Pancreas (tissue), 10 donors: ENCODE data around the gene SLC25A1. TPM values are rescaled to one million over a fixed set of nuclear protein-coding genes. Genes with fewer than 3 reads are reported as not detected.

Experiments used
- ATAC-seq, 4 donors: fragments of 200-7000 bp; cut with Tn5 transposase; one replicate each; pipeline versions ENCODE4 v1.8.0 to v1.9.1; 2020; ENCODE audit warnings: mild to moderate bottlenecking in 4 of 4, moderate library complexity in 4 of 4
- DNase-seq, 6 donors: peaks; one replicate each; pipeline ENCODE4 v3.0.0-alpha.2; 2020
- FAIRE-seq: peaks from 2 replicates; lab custom pipeline; 2012; peaks lifted over from hg19 to GRCh38; lab: Jason Lieb, UNC
- H3K27ac ChIP-seq, 4 donors: fragments of 200-600 bp; sonication (generic); 1 replicate in 3 of 4; 2 replicates in 1 of 4; pipeline versions ENCODE4 v1.5.0 to v1.8.0; 2020
- H3K27me3 ChIP-seq, 4 donors: fragments of 200-600 bp; one replicate each; pipeline ENCODE4 v1.8.0; 2021
- H3K36me3 ChIP-seq, 3 donors: fragments of 200-600 bp; sonication (generic) in 1 of 3; one replicate each; pipeline versions ENCODE4 v1.5.0 to v1.8.0; 2020 to 2021
- H3K4me1 ChIP-seq, 3 donors: fragments of 200-600 bp; one replicate each; pipeline ENCODE4 v1.8.0; 2021
- H3K4me3 ChIP-seq, 4 donors: fragments of 200-600 bp; sonication (generic) in 2 of 4; one replicate each; pipeline versions ENCODE4 v1.5.0 to v1.8.0; 2020 to 2021
- H3K9me3 ChIP-seq, 4 donors: fragments of 200-600 bp; one replicate each; pipeline ENCODE4 v1.8.0; 2021
- WGBS, 2 donors: extraction: QIAGEN DNeasy Blood & Tissue Kit; methylation state at CpG; one replicate each; pipeline ENCODE4 v1.1.7; 2013; 5-methylcytosine and 5-hydroxymethylcytosine counted together
- intact Hi-C, 3 donors: fragments of 100-400 bp; cut with DNase I; formaldehyde crosslinking; loops; one replicate each; pipeline versions ENCODE4 v1.11.1 to v1.14.2; 2022
- polyA plus RNA-seq, 2 donors: library from polyadenylated mRNA; stranded (reverse); fragments of 200-250 nt; gene quantifications; one replicate each; pipeline ENCODE4 v1.2.3, GENCODE V29; 2013
- total RNA-seq, 6 donors: library from RNA; stranded (reverse); fragmentation: NEBNext Ultra II Directional in 4 of 6; extraction: Animal tissue kit (Norgen Biotek cat#: 25700) in 4 of 6; gene quantifications; one replicate each; pipeline versions ENCODE4 v1.2.1 to v1.2.4, GENCODE V29; 2021 to 2023
- TF ChIP-seq, protein P1 (sequence below), 4 donors: fragments of 200-600 bp; sonication (generic) in 3 of 4; IDR thresholded peaks; one replicate each; pipeline versions ENCODE4 v1.5.0 to v1.8.0; 2021; ENCODE audit warnings: antibody characterized with exemption in 4 of 4
- donor health status: healthy with polysubstance abuse.
- donor health status: DM: no; HTN: no; CAD: no; lungs with moderate emphysema.
- donor health status: DM: no; HTN: no; CAD: no.
- donor health status: control.
- donor health status: control.
- donor health status: Bipolar disorder and iron deficiency.
- donor health status: DM: yes; HTN: yes; CAD: no.
- donor health status: DM: no; HTN: no; CAD: no.
- donor health status: DM: no; HTN: no; CAD: no.
- donor health status: DM: yes; HTN: yes; CAD: no.

SLC25A1 gene
- total and polyA plus RNA-seq, 8 donors = 29.3 to 43.9 (median 35.9) TPM

DNA sequence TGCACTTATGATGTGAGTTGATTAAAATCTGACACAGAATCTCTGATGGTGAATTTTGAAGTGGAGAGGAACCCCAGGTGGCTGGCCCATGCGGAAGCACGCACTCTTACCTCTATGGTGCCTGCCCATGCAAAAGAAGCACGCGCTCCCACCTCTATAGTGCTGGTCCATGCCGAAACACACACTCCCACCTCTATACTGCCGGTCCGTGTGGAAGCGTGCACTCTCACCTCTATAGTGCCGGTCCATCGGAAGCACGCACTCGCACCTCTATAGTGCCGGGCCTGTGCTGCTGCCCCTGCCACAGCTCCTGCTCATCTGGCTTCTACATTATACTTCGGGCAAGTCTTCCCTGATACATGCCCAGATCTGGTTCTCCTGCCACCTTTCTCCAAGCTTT, 36.8 kb upstream of the SLC25A1 start:
- H3K4me3 ChIP-seq = no peak overlapping the region
- H3K36me3 ChIP-seq = no peaks in the 10 kb centered on the region
- ATAC-seq (no peak), FAIRE-seq (no peak), DNase-seq (no peak)
- no peaks in the 10 kb centered on the region for H3K27me3 ChIP-seq
- 91 to 95% methylated on average over 14 of the region's 14 CpGs for WGBS, 2 donors
- intact Hi-C loops = no loop called here
- H3K4me1 ChIP-seq = no peaks in the 10 kb centered on the region
- no peak overlapping the region for H3K27ac ChIP-seq
- TF ChIP-seq, protein P1, sequence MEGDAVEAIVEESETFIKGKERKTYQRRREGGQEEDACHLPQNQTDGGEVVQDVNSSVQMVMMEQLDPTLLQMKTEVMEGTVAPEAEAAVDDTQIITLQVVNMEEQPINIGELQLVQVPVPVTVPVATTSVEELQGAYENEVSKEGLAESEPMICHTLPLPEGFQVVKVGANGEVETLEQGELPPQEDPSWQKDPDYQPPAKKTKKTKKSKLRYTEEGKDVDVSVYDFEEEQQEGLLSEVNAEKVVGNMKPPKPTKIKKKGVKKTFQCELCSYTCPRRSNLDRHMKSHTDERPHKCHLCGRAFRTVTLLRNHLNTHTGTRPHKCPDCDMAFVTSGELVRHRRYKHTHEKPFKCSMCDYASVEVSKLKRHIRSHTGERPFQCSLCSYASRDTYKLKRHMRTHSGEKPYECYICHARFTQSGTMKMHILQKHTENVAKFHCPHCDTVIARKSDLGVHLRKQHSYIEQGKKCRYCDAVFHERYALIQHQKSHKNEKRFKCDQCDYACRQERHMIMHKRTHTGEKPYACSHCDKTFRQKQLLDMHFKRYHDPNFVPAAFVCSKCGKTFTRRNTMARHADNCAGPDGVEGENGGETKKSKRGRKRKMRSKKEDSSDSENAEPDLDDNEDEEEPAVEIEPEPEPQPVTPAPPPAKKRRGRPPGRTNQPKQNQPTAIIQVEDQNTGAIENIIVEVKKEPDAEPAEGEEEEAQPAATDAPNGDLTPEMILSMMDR (IDR thresholded peaks at IDR 0.05) = no peak
- no peaks in the 10 kb centered on the region for H3K9me3 ChIP-seq

DNA sequence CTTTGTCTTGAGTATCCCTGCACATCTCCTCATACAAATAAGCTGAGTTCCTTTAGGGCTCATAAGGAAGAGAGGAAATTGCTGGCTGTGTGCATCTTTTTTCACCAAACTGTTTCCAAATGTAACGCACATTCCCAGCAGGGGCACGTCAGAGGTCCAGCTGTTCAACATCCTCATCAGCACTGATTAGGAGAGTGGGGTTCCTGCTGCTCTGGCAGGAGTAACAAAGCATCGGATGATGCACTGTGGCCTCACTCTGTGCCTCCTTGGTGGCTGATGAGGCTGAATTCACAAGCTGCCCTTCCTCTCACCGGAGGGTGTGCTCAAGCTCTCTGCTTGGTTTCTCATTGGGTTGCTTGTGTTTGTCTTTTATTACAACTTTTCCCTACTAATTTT, 35.5 kb upstream of the SLC25A1 start:
- no peaks in the 10 kb centered on the region for H3K36me3 ChIP-seq
- FAIRE-seq (no peak), ATAC-seq (no peak), DNase-seq (no peak)
- intact Hi-C loops = no loop called here
- H3K27ac ChIP-seq = no peak overlapping the region
- no peaks in the 10 kb centered on the region for H3K9me3 ChIP-seq
- TF ChIP-seq, protein P1 (IDR thresholded peaks at IDR 0.05) = no peak
- WGBS, 2 donors = 79 to 82% methylated on average over 4 of the region's 4 CpGs
- no peaks in the 10 kb centered on the region for H3K27me3 ChIP-seq
- no peaks in the 10 kb centered on the region for H3K4me1 ChIP-seq
- H3K4me3 ChIP-seq = no peak overlapping the region

DNA sequence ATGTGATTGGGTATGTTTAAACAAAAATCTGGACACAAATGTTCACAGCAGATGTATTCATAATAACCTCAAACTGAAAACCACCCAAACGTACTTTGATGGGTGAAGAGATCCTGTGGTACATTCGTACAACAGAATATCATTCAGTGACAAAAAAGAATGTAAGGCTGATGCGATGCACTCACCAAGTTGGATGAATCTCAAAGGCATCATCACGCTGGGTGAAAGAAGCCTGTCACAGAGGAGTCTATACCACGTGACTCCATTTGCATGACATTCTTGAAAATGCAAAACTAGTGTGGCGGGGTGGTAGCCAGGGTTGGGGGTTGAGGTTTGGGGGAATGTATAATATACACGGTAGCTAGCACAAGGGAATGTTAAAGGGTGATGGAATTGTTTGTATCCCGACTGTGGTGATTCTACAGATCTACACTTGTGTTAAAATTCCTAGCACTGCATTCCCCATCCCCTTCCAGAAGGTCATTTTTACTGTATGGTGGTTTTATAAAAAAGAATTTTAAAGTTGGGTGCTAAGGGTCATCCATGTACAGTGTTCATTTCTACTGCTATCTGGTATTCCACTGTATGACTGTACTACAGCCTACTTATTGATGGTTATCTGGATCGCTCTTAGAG, 35.0 kb upstream of the SLC25A1 start:
- Histone ChIP-seq H3K4me3 (no peak overlapping the region), H3K27me3 (no peaks in the 10 kb centered on the region), H3K36me3 (no peaks in the 10 kb centered on the region), H3K4me1 (no peaks in the 10 kb centered on the region), H3K9me3 (no peaks in the 10 kb centered on the region), H3K27ac (no peak overlapping the region)
- WGBS, 2 donors = 74 to 82% methylated on average over 9 of the region's 9 CpGs
- TF ChIP-seq, protein P1 (IDR thresholded peaks at IDR 0.05) = no peak
- intact Hi-C loops = no loop called here
- DNase-seq = no peak
- no peak for FAIRE-seq
- no peak for ATAC-seq

DNA sequence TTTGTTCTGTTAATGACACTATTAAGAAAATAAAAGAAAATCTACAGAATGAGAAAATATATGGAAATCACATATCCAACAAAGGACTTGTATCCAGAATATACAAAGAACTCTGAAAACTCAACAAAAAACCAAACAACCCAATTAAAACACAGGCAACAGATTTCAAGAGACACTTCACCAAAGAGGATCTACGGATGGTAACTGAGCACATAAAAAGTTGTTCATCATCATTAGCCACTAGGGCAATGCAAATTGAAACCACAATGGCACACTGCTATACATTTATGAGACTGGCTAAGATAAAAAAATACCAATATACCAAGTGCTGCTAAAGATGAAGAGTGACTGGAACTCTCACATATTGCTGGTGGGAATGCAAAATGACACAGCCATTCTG, 34.5 kb upstream of the SLC25A1 start:
- Histone ChIP-seq H3K9me3 (no peaks in the 10 kb centered on the region), H3K27ac (no peak overlapping the region), H3K4me3 (no peak overlapping the region), H3K36me3 (no peaks in the 10 kb centered on the region), H3K4me1 (no peaks in the 10 kb centered on the region), H3K27me3 (no peaks in the 10 kb centered on the region)
- intact Hi-C loops = no loop called here
- DNase-seq (no peak), ATAC-seq (no peak), FAIRE-seq (no peak)
- TF ChIP-seq, protein P1 (IDR thresholded peaks at IDR 0.05) = no peak
- WGBS, 2 donors = 75 to 84% methylated on average over 1 of the region's 1 CpG

DNA sequence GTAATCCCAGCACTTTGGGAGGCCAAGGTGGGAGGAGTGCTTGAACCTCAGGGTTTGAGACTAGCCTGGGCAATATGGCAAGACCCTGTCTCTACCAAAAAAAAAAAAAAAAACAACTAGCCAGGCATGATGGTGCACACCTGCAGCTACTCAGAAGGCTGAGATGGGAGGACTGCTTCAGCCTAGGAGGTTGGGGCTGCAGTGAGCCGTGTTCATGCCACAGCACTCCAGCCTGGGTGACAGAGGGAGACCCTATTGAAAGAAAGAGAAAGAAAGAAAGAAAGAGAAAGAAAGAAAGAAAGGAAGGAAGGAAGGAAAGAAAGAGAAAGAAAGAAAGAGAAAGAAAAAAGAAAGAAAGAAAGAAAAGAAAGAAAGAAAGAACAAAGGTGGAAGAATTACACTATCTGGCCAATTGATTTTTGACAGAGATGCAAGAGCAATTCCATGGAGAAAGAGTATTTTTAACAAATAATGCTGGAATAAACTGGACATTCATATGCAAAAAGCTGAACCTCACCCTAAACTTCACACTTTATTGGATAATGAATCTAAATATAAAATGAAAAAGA, 33.9 kb upstream of the SLC25A1 start:
- ATAC-seq (no peak), DNase-seq (no peak), FAIRE-seq (no peak)
- no peaks in the 10 kb centered on the region for H3K27me3 ChIP-seq
- intact Hi-C loops = no loop called here
- 94 to 96% methylated on average over 1 of the region's 1 CpG for WGBS, 2 donors
- no peak overlapping the region for H3K27ac ChIP-seq
- TF ChIP-seq, protein P1 (IDR thresholded peaks at IDR 0.05) = no peak
- H3K4me3 ChIP-seq = no peak overlapping the region
- H3K9me3 ChIP-seq = no peaks in the 10 kb centered on the region
- no peaks in the 10 kb centered on the region for H3K4me1 ChIP-seq
- no peaks in the 10 kb centered on the region for H3K36me3 ChIP-seq
